SW 1271 (cell line): ENCODE data around the gene CYSLTR1.
"Not testable (repeated sequence)": the region's sequence is repeated elsewhere in the genome, so short reads cannot be mapped to it uniquely, and the experiment has no call there.

ENCODE experiments used
- DNase-seq, 2 experiments: peaks; one replicate each; lab custom pipeline; 2025; lab: John Stamatoyannopoulos, UW

CYSLTR1 gene

GRCh38 chrX:78327370-78328086 lies at the start of gene CYSLTR1:
CYSLTR1 (minus strand) TSS chrX:78327611; CDS start chrX:78273746, 53,865 bp downstream.
- no peak for DNase-seq

- DNase-seq, result no peak
These were observed 49.8 kb upstream of the CYSLTR1 start for GRCh38 chrX:78377186-78377585.

GRCh38 chrX:78375894-78376293 lies 48.5 kb upstream of the CYSLTR1 start:
- DNase-seq, result no peak

- DNase-seq, result no peak
These were observed 39.2 kb upstream of the CYSLTR1 start for GRCh38 chrX:78366576-78366975.

GRCh38 chrX:78357342-78358055 lies 30.1 kb upstream of the CYSLTR1 start:
- DNase-seq, result no peak

- no peak for DNase-seq
These were observed 6.1 kb upstream of the CYSLTR1 start for GRCh38 chrX:78333521-78333920.

- DNase-seq, result no peak
These were observed 4.3 kb upstream of the CYSLTR1 start for GRCh38 chrX:78331708-78332107.

GRCh38 chrX:78330540-78330939 lies 3.1 kb upstream of the CYSLTR1 start:
- DNase-seq, result no peak

- no peak for DNase-seq
These were observed 2.7 kb upstream of the CYSLTR1 start for GRCh38 chrX:78330068-78330467.

- DNase-seq, result no peak
These were observed 2.1 kb upstream of the CYSLTR1 start for GRCh38 chrX:78329486-78329885.

- no peak for DNase-seq
These were observed 1.0 kb downstream of the CYSLTR1 start for GRCh38 chrX:78326401-78326800.

- DNase-seq, result no peak
These were observed 4.5 kb downstream of the CYSLTR1 start for GRCh38 chrX:78322863-78323262.

- no peak for DNase-seq
These were observed 5.6 kb downstream of the CYSLTR1 start for GRCh38 chrX:78321809-78322208.

- DNase-seq, result no peak
These were observed 11.1 kb downstream of the CYSLTR1 start for GRCh38 chrX:78316265-78316664.

GRCh38 chrX:78315745-78316144 lies 11.7 kb downstream of the CYSLTR1 start:
- no peak for DNase-seq

GRCh38 chrX:78314561-78314960 lies 12.8 kb downstream of the CYSLTR1 start:
- DNase-seq, result no peak

GRCh38 chrX:78313526-78313925 lies 13.9 kb downstream of the CYSLTR1 start:
- DNase-seq, result no peak

- DNase-seq, result no peak
These were observed 19.7 kb downstream of the CYSLTR1 start for GRCh38 chrX:78307665-78308064.

- DNase-seq, result no peak
These were observed 24.3 kb downstream of the CYSLTR1 start for GRCh38 chrX:78303086-78303485.

- not testable (repeated sequence) for DNase-seq
These were observed 26.5 kb downstream of the CYSLTR1 start for GRCh38 chrX:78300933-78301332.

- DNase-seq, result no peak
These were observed 43.9 kb downstream of the CYSLTR1 start for GRCh38 chrX:78283511-78283910.

GRCh38 chrX:78237127-78237526 lies 90.3 kb downstream of the CYSLTR1 start:
- no peak for DNase-seq

GRCh38 chrX:78226047-78226446 lies 101.4 kb downstream of the CYSLTR1 start:
- not testable (repeated sequence) for DNase-seq
